ENCODE measurements around the gene SEMA4D.

Gene SEMA4D

DNA sequence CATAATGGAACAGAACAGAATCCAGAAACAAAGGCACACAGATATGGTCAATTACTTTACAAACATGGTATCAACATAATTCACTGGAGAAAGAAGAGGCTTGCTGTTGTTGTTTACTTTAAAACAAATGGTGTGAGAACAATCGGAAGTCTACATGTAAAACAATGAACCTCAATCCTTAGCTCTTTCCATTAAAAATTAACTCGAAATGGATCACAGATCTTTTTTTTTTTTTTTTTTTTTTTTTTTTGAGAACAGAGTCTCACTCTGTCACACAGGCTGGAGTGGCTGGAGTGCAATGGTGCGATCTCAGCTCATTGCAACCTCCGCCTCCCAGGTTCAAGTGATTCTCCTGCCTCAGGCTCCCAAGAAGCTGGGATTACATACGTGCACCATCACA lies 9.8 kb downstream of the SEMA4D start:
- TF ChIP-seq, protein P1, sequence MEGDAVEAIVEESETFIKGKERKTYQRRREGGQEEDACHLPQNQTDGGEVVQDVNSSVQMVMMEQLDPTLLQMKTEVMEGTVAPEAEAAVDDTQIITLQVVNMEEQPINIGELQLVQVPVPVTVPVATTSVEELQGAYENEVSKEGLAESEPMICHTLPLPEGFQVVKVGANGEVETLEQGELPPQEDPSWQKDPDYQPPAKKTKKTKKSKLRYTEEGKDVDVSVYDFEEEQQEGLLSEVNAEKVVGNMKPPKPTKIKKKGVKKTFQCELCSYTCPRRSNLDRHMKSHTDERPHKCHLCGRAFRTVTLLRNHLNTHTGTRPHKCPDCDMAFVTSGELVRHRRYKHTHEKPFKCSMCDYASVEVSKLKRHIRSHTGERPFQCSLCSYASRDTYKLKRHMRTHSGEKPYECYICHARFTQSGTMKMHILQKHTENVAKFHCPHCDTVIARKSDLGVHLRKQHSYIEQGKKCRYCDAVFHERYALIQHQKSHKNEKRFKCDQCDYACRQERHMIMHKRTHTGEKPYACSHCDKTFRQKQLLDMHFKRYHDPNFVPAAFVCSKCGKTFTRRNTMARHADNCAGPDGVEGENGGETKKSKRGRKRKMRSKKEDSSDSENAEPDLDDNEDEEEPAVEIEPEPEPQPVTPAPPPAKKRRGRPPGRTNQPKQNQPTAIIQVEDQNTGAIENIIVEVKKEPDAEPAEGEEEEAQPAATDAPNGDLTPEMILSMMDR (IDR thresholded peaks at IDR 0.05; ENCODE audit: insufficient read depth, low read length, missing control alignments), result no peak
- ChIA-PET POLR2A (no interaction called here), CTCF (no interaction called here)
- no peak for DNase-seq (ENCODE audit: low read depth, low spot score)
- no peak overlapping the region for H3K4me3 ChIP-seq (ENCODE audit: low read depth, low read length)

DNA sequence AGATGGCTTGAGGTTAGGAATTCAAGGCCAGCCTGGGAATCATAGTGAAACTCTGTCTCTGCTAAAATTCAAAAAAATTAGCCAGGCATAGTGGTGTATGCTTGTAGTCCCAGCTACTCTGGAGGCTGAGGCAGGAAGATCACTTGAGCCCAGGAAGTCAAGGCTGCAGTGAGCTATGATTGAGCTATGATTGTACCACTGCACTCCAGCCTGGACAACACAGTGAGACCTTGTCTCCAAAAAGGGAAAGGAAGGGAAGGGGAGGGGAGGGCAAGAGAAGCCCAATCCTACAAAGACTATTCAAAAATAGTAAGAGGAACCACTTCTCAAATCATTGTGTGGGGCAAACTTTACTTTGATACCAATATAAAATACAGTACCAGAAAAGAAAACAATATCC lies 11.2 kb downstream of the SEMA4D start:
- ChIA-PET POLR2A (no interaction called here), CTCF (no interaction called here)
- no peak for DNase-seq (ENCODE audit: low read depth, low spot score)
- TF ChIP-seq, protein P1 (IDR thresholded peaks at IDR 0.05; ENCODE audit: insufficient read depth, low read length, missing control alignments), result no peak
- no peak overlapping the region for H3K4me3 ChIP-seq (ENCODE audit: low read depth, low read length)

- TF ChIP-seq, protein P1 (IDR thresholded peaks at IDR 0.05; ENCODE audit: insufficient read depth, low read length, missing control alignments), result no peak
- no peak overlapping the region for H3K4me3 ChIP-seq (ENCODE audit: low read depth, low read length)
- no peak for DNase-seq (ENCODE audit: low read depth, low spot score)
- CTCF ChIA-PET, result no interaction called here
- POLR2A ChIA-PET, result no interaction called here
Measured at GRCh38 chr9:89484475-89485404, 13.2 kb downstream of the SEMA4D start.

DNA sequence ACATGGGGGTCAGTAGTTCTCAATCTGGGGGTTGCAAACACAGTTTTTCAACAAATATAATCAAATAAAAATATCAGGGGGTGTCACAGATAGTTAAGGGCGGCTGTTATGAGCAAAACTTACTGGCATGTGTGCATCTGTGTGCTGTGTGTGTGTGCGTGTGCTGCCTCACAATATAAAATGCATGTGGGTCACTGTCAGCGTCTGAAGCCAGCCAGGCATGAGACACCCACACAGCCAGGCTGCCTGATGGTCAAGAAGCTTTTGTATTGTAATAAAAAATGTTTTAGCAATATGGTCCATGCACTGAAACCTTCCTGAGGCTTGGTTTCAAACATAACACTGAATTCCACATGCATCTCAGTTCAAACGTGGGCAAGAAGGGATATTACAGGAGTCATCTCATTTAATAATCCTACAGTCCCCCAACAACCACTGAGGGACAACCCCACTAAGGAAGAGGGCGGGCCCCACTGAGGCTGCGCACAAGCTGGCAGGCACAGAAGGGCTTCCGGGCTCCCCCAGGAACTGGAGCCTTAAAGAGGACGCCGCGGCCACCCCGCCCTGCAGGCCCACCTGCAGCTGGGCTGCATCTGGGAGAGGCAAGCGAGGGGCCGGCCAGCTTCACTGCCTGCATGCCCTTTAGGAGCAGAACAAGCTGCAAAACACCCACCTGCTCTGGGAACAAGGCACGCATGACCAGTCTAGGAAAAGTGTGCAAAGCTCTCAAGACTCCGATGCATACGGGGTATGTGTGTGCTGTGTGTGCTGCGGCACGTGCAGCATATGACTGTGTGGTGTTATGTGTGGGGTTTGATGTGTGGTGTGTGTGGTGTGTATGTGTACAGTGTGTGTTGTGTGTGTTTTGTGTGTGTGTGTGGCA lies 14.1 kb downstream of the SEMA4D start:
- ChIA-PET CTCF (no interaction called here), POLR2A (no interaction called here)
- TF ChIP-seq, protein P1 (IDR thresholded peaks at IDR 0.05; ENCODE audit: insufficient read depth, low read length, missing control alignments), result no peak
- no peak overlapping the region for H3K4me3 ChIP-seq (ENCODE audit: low read depth, low read length)
- DNase-seq (ENCODE audit: low read depth, low spot score), result no peak

GRCh38 chr9:89482901-89483361 lies 15.0 kb downstream of the SEMA4D start:
- CTCF ChIA-PET, result no interaction called here

More at GRCh38 chr9:89482901-89483361, 15.0 kb downstream of the SEMA4D start:
- H3K4me3 ChIP-seq (ENCODE audit: low read depth, low read length), result no peak overlapping the region
- DNase-seq (ENCODE audit: low read depth, low spot score), result no peak
- TF ChIP-seq, protein P1 (IDR thresholded peaks at IDR 0.05; ENCODE audit: insufficient read depth, low read length, missing control alignments), result no peak
- POLR2A ChIA-PET, result no interaction called here
